Nephron progenitor cell (in vitro differentiated cells): ENCODE results near the gene NGB.

Experiments used
- DNase-seq: peaks from one replicate; pipeline ENCODE4 v3.0.0; 2021
- H3K27ac Mint-ChIP-seq: 2 replicates; pipeline ENCODE4 v1.8.0; 2021; ENCODE audit warnings: mild to moderate bottlenecking, moderate library complexity, mixed read lengths
- H3K27me3 Mint-ChIP-seq: 2 replicates; pipeline ENCODE4 v1.8.0; 2021; ENCODE audit warnings: mild to moderate bottlenecking, low read depth, mixed read lengths; ENCODE audit not compliant: poor library complexity
- H3K36me3 Mint-ChIP-seq: 2 replicates; pipeline ENCODE4 v1.8.0; 2021; ENCODE audit warnings: low read depth, mixed read lengths
- H3K4me1 Mint-ChIP-seq: 2 replicates; pipeline ENCODE4 v1.8.0; 2021; ENCODE audit warnings: mixed read lengths
- H3K4me3 Mint-ChIP-seq: 2 replicates; pipeline ENCODE4 v1.8.0; 2021; ENCODE audit warnings: mild to moderate bottlenecking, moderate library complexity, mixed read lengths
- H3K9me3 Mint-ChIP-seq: 2 replicates; pipeline ENCODE4 v1.8.0; 2021; ENCODE audit warnings: mild to moderate bottlenecking, moderate library complexity, mixed read lengths
- CTCF ChIP-seq: fragments of 200-600 bp; sonication (generic); IDR thresholded peaks from 2 replicates; pipeline ENCODE4 v1.5.0; 2021; ENCODE audit warnings: antibody characterized with exemption

The NGB gene

GRCh38 chr14:77309131-77309530 lies 38.1 kb upstream of the NGB start:
- no peak for DNase-seq
- TF ChIP-seq CTCF, result no peak
- Mint-ChIP-seq H3K36me3 (peaks cover 36% of the 10 kb centered on the region), H3K4me3 (no peak overlapping the region), H3K27ac (no peak overlapping the region), H3K27me3 (peaks cover 4% of the 10 kb centered on the region), H3K4me1 (peaks cover 37% of the 10 kb centered on the region), H3K9me3 (no peaks in the 10 kb centered on the region)

- H3K27ac Mint-ChIP-seq, result peak overlapping the region; percentile 22
- H3K9me3 Mint-ChIP-seq, result no peaks in the 10 kb centered on the region
Measured at GRCh38 chr14:77306851-77307496, 36.0 kb upstream of the NGB start.

GRCh38 chr14:77306416-77306815 lies 35.4 kb upstream of the NGB start:
- Mint-ChIP-seq H3K27me3 (peaks cover 3% of the 10 kb centered on the region), H3K9me3 (no peaks in the 10 kb centered on the region), H3K4me3 (no peak overlapping the region), H3K36me3 (peaks cover 31% of the 10 kb centered on the region), H3K27ac (peak overlapping the region; percentile 22), H3K4me1 (peaks cover 32% of the 10 kb centered on the region)
- no peak for DNase-seq
- no peak for TF ChIP-seq CTCF

More at GRCh38 chr14:77306851-77307496, 36.0 kb upstream of the NGB start:
- no peak overlapping the region for H3K4me3 Mint-ChIP-seq
- H3K36me3 Mint-ChIP-seq, result peaks cover 37% of the 10 kb centered on the region
- no peak for TF ChIP-seq CTCF
- peaks cover 4% of the 10 kb centered on the region for H3K27me3 Mint-ChIP-seq
- DNase-seq, result no peak
- H3K4me1 Mint-ChIP-seq, result peaks cover 32% of the 10 kb centered on the region

GRCh38 chr14:77305696-77306095 lies 34.7 kb upstream of the NGB start:
- H3K4me1 Mint-ChIP-seq, result peaks cover 32% of the 10 kb centered on the region
- H3K4me3 Mint-ChIP-seq, result no peak overlapping the region
- peaks cover 25% of the 10 kb centered on the region for H3K36me3 Mint-ChIP-seq
- no peaks in the 10 kb centered on the region for H3K9me3 Mint-ChIP-seq
- TF ChIP-seq CTCF, result no peak
- no peak overlapping the region for H3K27ac Mint-ChIP-seq
- no peaks in the 10 kb centered on the region for H3K27me3 Mint-ChIP-seq
- no peak for DNase-seq

- DNase-seq, result no peak
- H3K9me3 Mint-ChIP-seq, result no peaks in the 10 kb centered on the region
- no peak overlapping the region for H3K27ac Mint-ChIP-seq
- peaks cover 23% of the 10 kb centered on the region for H3K36me3 Mint-ChIP-seq
- no peak overlapping the region for H3K4me3 Mint-ChIP-seq
- peaks cover 32% of the 10 kb centered on the region for H3K4me1 Mint-ChIP-seq
- H3K27me3 Mint-ChIP-seq, result no peaks in the 10 kb centered on the region
- no peak for TF ChIP-seq CTCF
Measured at GRCh38 chr14:77303417-77304156, 32.6 kb upstream of the NGB start.
